GM06990 (cell line): ENCODE measurements around the gene LAMB1.

ENCODE experiments used
- DNase-seq: peaks from one replicate; pipeline ENCODE4 v3.0.0-alpha.2; 2011; ENCODE audit not compliant: insufficient read length; ENCODE audit errors: extremely low read depth
- H3K27me3 ChIP-seq: replicated peaks from 2 replicates; pipeline ENCODE4 v1.6.0; 2011; ENCODE audit warnings: low read length; ENCODE audit not compliant: control insufficient read depth, insufficient read depth
- H3K36me3 ChIP-seq: 2 replicates; pipeline ENCODE4 v1.5.1; 2011; ENCODE audit warnings: low read length; ENCODE audit not compliant: control insufficient read depth, insufficient read depth
- H3K4me3 ChIP-seq: replicated peaks from 2 replicates; pipeline ENCODE4 v1.5.1; 2011; ENCODE audit warnings: low read depth, mild to moderate bottlenecking, control low read depth, low read length
- CTCF ChIP-seq: IDR thresholded peaks from 2 replicates; pipeline ENCODE4 v1.5.1; 2011; ENCODE audit warnings: low read length, control low read depth, mild to moderate bottlenecking, inconsistent platforms; ENCODE audit not compliant: insufficient read depth, poor library complexity, severe bottlenecking

LAMB1 gene

GRCh38 chr7:108004220-108005142, 1.5 kb upstream of the LAMB1 start:
- Histone ChIP-seq H3K36me3 (no peaks in the 10 kb centered on the region), H3K4me3 (no peak overlapping the region), H3K27me3 (peaks cover 2% of the 10 kb centered on the region)
- no peak for DNase-seq
- no peak for TF ChIP-seq CTCF

- no peak for TF ChIP-seq CTCF
- peaks cover 2% of the 10 kb centered on the region for H3K27me3 ChIP-seq
- no peaks in the 10 kb centered on the region for H3K36me3 ChIP-seq
- DNase-seq: no peak
- no peak overlapping the region for H3K4me3 ChIP-seq
Observed at GRCh38 chr7:108003599-108003935, 606 bp upstream of the LAMB1 start.

GRCh38 chr7:108001764-108002725, 916 bp downstream of the LAMB1 start:
- peaks cover 2% of the 10 kb centered on the region for H3K27me3 ChIP-seq
- no peak overlapping the region for H3K4me3 ChIP-seq
- no peak for TF ChIP-seq CTCF
- no peaks in the 10 kb centered on the region for H3K36me3 ChIP-seq
- no peak for DNase-seq

GRCh38 chr7:108000875-108001763, 1.8 kb downstream of the LAMB1 start:
- Histone ChIP-seq H3K27me3 (peaks cover 2% of the 10 kb centered on the region), H3K36me3 (no peaks in the 10 kb centered on the region), H3K4me3 (no peak overlapping the region)
- no peak for TF ChIP-seq CTCF
- no peak for DNase-seq
